HL-60 (cell line): ENCODE measurements around the gene EP300.

Experiments
- DNase-seq, 2 experiments: peaks; one replicate each; pipeline ENCODE4 v3.0.0-alpha.2; 2010 to 2020; ENCODE audit warnings: low read depth in 1 of 2, low spot score in 1 of 2
- H3K27ac ChIP-seq: fragments of 250-450 bp; sonication (Bioruptor Pico); replicated peaks from 2 replicates; pipeline ENCODE4 v1.5.1; 2020; ENCODE audit warnings: mild to moderate bottlenecking, moderate library complexity
- H3K27me3 ChIP-seq: fragments of 250-450 bp; sonication (Bioruptor Pico); 2 replicates; pipeline ENCODE4 v1.5.1; 2021; ENCODE audit warnings: mild to moderate bottlenecking, moderate library complexity; ENCODE audit not compliant: insufficient read depth, poor library complexity, severe bottlenecking
- H3K4me3 ChIP-seq: replicated peaks from 2 replicates; pipeline ENCODE4 v1.5.1; 2011; ENCODE audit warnings: mild to moderate bottlenecking, control low read depth, low read length; ENCODE audit not compliant: insufficient read depth
- GABPA ChIP-seq: IDR thresholded peaks from 2 replicates; pipeline ENCODE4 v1.6.1; 2012; ENCODE audit warnings: low read depth
- POLR2AphosphoS5 ChIP-seq: IDR thresholded peaks from 2 replicates; pipeline ENCODE4 v1.6.1; 2012; ENCODE audit warnings: low read depth
- SPI1 ChIP-seq: IDR thresholded peaks from 2 replicates; pipeline ENCODE4 v1.6.1; 2012; ENCODE audit warnings: low read depth, mild to moderate bottlenecking, borderline replicate concordance
- TF ChIP-seq, protein P1 (sequence below): IDR thresholded peaks from one replicate; pipeline ENCODE4 v1.5.1; 2011; ENCODE audit warnings: low read length, control low read depth, inconsistent platforms; ENCODE audit not compliant: insufficient read depth
- TF ChIP-seq, protein P2 (sequence below): IDR thresholded peaks from 2 replicates; pipeline ENCODE4 v1.6.1; 2012; ENCODE audit warnings: low read depth; ENCODE audit not compliant: insufficient replicate concordance

EP300 gene

DNA sequence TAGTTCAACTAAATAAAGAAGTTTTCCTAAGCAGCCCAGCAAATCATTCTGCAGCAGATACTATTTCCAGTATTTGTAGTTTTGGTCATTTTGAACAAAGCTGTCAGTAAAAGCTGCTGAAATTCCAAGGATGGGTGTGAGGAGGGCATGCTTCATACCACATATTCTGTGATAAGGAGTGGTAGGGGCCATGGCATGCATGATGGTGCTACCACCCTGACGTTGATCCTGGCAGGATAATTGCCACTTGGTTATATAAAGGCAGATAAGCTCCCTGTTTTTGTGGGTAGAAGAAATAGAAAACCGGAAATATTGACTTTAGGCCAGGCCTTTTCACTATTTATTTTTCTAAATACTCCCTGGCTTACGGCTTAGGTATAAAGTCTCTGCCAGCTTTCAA lies 79.6 kb downstream of the EP300 start:
- TF ChIP-seq, protein P1, sequence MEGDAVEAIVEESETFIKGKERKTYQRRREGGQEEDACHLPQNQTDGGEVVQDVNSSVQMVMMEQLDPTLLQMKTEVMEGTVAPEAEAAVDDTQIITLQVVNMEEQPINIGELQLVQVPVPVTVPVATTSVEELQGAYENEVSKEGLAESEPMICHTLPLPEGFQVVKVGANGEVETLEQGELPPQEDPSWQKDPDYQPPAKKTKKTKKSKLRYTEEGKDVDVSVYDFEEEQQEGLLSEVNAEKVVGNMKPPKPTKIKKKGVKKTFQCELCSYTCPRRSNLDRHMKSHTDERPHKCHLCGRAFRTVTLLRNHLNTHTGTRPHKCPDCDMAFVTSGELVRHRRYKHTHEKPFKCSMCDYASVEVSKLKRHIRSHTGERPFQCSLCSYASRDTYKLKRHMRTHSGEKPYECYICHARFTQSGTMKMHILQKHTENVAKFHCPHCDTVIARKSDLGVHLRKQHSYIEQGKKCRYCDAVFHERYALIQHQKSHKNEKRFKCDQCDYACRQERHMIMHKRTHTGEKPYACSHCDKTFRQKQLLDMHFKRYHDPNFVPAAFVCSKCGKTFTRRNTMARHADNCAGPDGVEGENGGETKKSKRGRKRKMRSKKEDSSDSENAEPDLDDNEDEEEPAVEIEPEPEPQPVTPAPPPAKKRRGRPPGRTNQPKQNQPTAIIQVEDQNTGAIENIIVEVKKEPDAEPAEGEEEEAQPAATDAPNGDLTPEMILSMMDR = no peak
- no peak for TF ChIP-seq POLR2AphosphoS5
- TF ChIP-seq SPI1 = no peak
- TF ChIP-seq GABPA = no peak
- H3K27ac ChIP-seq = no peak overlapping the region
- no peaks in the 10 kb centered on the region for H3K27me3 ChIP-seq
- DNase-seq = no peak
- H3K4me3 ChIP-seq = no peak overlapping the region

DNA sequence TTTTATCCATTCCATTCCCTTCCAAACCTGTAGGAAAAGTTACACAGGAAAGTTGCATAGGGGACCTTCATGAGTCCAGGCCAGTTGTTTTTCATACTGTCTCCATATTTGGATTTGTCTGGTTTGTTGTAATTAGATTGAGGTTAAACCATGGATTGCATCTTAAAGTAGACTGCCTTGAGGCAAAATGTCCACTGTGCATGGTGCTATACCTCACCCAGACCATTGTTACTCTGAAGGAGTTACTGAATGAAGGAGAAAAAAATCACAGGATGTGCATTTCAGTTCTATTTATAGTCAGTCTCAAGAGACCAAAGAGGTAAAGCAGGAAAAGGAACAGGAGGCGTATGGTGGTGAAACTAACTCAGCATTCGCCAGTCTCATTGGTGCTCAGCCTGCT lies 83.2 kb downstream of the EP300 start:
- Histone ChIP-seq H3K4me3 (no peak overlapping the region), H3K27ac (no peak overlapping the region), H3K27me3 (no peaks in the 10 kb centered on the region)
- no peak for TF ChIP-seq POLR2AphosphoS5
- TF ChIP-seq, protein P2, sequence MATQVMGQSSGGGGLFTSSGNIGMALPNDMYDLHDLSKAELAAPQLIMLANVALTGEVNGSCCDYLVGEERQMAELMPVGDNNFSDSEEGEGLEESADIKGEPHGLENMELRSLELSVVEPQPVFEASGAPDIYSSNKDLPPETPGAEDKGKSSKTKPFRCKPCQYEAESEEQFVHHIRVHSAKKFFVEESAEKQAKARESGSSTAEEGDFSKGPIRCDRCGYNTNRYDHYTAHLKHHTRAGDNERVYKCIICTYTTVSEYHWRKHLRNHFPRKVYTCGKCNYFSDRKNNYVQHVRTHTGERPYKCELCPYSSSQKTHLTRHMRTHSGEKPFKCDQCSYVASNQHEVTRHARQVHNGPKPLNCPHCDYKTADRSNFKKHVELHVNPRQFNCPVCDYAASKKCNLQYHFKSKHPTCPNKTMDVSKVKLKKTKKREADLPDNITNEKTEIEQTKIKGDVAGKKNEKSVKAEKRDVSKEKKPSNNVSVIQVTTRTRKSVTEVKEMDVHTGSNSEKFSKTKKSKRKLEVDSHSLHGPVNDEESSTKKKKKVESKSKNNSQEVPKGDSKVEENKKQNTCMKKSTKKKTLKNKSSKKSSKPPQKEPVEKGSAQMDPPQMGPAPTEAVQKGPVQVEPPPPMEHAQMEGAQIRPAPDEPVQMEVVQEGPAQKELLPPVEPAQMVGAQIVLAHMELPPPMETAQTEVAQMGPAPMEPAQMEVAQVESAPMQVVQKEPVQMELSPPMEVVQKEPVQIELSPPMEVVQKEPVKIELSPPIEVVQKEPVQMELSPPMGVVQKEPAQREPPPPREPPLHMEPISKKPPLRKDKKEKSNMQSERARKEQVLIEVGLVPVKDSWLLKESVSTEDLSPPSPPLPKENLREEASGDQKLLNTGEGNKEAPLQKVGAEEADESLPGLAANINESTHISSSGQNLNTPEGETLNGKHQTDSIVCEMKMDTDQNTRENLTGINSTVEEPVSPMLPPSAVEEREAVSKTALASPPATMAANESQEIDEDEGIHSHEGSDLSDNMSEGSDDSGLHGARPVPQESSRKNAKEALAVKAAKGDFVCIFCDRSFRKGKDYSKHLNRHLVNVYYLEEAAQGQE = no peak
- TF ChIP-seq, protein P1 = no peak
- TF ChIP-seq GABPA = no peak
- TF ChIP-seq SPI1 = no peak
- DNase-seq = no peak

DNA sequence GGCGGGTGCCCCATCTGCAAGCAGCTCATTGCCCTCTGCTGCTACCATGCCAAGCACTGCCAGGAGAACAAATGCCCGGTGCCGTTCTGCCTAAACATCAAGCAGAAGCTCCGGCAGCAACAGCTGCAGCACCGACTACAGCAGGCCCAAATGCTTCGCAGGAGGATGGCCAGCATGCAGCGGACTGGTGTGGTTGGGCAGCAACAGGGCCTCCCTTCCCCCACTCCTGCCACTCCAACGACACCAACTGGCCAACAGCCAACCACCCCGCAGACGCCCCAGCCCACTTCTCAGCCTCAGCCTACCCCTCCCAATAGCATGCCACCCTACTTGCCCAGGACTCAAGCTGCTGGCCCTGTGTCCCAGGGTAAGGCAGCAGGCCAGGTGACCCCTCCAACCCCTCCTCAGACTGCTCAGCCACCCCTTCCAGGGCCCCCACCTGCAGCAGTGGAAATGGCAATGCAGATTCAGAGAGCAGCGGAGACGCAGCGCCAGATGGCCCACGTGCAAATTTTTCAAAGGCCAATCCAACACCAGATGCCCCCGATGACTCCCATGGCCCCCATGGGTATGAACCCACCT lies 84.7 kb downstream of the EP300 start:
- no peak for DNase-seq
- TF ChIP-seq SPI1 (no peak), GABPA (no peak)
- TF ChIP-seq, protein P1 = no peak
- Histone ChIP-seq H3K27ac (no peak overlapping the region), H3K4me3 (no peak overlapping the region), H3K27me3 (no peaks in the 10 kb centered on the region)

DNA sequence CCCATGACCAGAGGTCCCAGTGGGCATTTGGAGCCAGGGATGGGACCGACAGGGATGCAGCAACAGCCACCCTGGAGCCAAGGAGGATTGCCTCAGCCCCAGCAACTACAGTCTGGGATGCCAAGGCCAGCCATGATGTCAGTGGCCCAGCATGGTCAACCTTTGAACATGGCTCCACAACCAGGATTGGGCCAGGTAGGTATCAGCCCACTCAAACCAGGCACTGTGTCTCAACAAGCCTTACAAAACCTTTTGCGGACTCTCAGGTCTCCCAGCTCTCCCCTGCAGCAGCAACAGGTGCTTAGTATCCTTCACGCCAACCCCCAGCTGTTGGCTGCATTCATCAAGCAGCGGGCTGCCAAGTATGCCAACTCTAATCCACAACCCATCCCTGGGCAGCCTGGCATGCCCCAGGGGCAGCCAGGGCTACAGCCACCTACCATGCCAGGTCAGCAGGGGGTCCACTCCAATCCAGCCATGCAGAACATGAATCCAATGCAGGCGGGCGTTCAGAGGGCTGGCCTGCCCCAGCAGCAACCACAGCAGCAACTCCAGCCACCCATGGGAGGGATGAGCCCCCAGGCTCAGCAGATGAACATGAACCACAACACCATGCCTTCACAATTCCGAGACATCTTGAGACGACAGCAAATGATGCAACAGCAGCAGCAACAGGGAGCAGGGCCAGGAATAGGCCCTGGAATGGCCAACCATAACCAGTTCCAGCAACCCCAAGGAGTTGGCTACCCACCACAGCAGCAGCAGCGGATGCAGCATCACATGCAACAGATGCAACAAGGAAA lies 85.4 kb downstream of the EP300 start:
- H3K27ac ChIP-seq = no peak overlapping the region
- no peaks in the 10 kb centered on the region for H3K27me3 ChIP-seq
- no peak for DNase-seq
- no peak overlapping the region for H3K4me3 ChIP-seq
- TF ChIP-seq, protein P2 = no peak
- TF ChIP-seq POLR2AphosphoS5 (no peak), SPI1 (no peak), GABPA (no peak)
- TF ChIP-seq, protein P1 = no peak
